ENCODE measurements around the gene HOXB8. TPM values are rescaled to one million over a fixed set of nuclear protein-coding genes. Genes with fewer than 3 reads are reported as not detected.

The HOXB8 gene
- total and polyA plus RNA-seq, 2 experiments from 2014 or later, result 0.31 to 0.57 TPM

DNA sequence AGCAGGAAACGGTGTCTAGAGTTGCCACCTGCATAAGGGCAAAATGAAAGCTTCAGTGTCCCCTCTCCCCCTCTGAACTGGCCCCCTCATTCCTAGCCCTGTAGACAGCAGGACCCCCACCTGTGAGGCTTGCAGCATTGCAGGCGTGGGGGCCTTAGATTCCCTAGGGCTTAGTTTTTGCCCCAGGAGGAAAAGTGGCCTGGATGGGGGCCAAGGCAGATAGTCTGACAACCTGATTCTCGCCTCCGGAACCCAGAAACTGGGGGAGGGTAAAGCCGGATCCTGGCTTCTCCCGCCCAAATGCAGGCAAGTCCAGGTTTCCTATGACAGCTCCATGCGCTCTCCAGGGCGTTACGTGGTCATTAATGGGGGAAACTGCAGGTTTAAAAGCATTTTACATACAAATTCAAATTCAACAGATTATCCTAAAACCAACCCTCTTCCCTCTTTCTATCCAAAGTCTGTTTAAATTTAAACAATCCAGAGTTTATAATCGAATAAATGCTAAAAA is 9.6 kb downstream of the HOXB8 start:
- H3K4me3 ChIP-seq, result no peak overlapping the region
- no peaks in the 10 kb centered on the region for H3K9me2 ChIP-seq (replicated peaks; ENCODE audit: insufficient read depth)
- no peak for DNase-seq (ENCODE audit: low spot score)
- H3K27me3 ChIP-seq, result peaks cover 96% of the 10 kb centered on the region
- peak overlapping the region; percentile 56 for H3K27ac ChIP-seq
- H3K4me1 ChIP-seq (ENCODE audit: insufficient read depth), result peaks cover 6% of the 10 kb centered on the region
- H2AFZ ChIP-seq, result no peak overlapping the region
- H3K4me2 ChIP-seq, result peak overlapping the region; percentile 71
- TF ChIP-seq EZH2 (IDR thresholded peaks at IDR 0.05; ENCODE audit: borderline replicate concordance) (no peak), EZH2phosphoT487 (IDR thresholded peaks at IDR 0.05; ENCODE audit: low read depth, severe bottlenecking, unreplicated experiment) (no peak)
- TF ChIP-seq, protein P1, sequence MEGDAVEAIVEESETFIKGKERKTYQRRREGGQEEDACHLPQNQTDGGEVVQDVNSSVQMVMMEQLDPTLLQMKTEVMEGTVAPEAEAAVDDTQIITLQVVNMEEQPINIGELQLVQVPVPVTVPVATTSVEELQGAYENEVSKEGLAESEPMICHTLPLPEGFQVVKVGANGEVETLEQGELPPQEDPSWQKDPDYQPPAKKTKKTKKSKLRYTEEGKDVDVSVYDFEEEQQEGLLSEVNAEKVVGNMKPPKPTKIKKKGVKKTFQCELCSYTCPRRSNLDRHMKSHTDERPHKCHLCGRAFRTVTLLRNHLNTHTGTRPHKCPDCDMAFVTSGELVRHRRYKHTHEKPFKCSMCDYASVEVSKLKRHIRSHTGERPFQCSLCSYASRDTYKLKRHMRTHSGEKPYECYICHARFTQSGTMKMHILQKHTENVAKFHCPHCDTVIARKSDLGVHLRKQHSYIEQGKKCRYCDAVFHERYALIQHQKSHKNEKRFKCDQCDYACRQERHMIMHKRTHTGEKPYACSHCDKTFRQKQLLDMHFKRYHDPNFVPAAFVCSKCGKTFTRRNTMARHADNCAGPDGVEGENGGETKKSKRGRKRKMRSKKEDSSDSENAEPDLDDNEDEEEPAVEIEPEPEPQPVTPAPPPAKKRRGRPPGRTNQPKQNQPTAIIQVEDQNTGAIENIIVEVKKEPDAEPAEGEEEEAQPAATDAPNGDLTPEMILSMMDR (IDR thresholded peaks at IDR 0.05; ENCODE audit: poor library complexity), result no peak
- WGBS (ENCODE audit: low lambda C conversion rate, missing lambda C conversion rate), result 39% methylated on average over 10 of the region's 10 CpGs
- H3K79me2 ChIP-seq, result no peaks in the 10 kb centered on the region
- H4K20me1 ChIP-seq (ENCODE audit: insufficient read depth, poor library complexity, severe bottlenecking), result no peaks in the 10 kb centered on the region
- no peaks in the 10 kb centered on the region for H3K36me3 ChIP-seq (replicated peaks; ENCODE audit: insufficient read depth, low read depth)
- H3K9me3 ChIP-seq (ENCODE audit: low read depth), result no peaks in the 10 kb centered on the region

DNA sequence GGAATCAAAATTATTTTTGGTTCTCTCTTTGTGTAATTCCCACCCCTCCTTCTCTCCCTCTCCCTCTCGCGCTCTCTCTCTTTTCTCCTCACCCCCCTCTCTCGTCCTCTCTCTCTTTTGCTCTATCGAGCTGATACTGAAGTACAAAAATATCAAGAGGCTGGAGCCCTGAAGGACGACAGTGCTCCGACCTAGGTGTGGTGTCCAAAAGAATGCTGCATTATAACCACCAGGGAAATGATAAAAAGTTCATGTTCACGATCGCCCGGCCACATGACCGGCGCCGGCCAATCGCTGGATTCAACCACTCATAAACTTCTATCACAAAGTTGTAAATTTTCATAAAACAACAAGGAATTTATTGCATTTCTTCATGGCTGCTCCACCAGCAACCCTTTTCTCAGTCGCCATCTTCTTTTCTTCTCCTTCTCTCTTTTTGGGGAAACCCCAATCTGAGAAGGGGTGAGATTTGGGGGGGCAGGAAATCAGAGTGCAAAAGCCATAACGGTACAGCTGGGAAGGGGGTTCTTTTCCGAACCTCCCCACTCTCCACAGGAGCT is 10.2 kb downstream of the HOXB8 start, which contains the start of gene HOXB6:
Gene HOXB6 (minus strand): TSS at position 217 of the 560 bp plus-strand sequence. CDS start 6,836 bp downstream, outside the sequence.
- Histone ChIP-seq H4K20me1 (ENCODE audit: insufficient read depth, poor library complexity, severe bottlenecking) (no peaks in the 10 kb centered on the region), H3K9me3 (ENCODE audit: low read depth) (no peaks in the 10 kb centered on the region), H3K36me3 (replicated peaks; ENCODE audit: insufficient read depth, low read depth) (no peaks in the 10 kb centered on the region), H3K27ac (peak within 1 kb of the TSS; percentile 81), H3K4me3 (peak within 1 kb of the TSS; percentile 15), H3K79me2 (no peaks in the 10 kb centered on the region), H3K9me2 (replicated peaks; ENCODE audit: insufficient read depth) (no peaks in the 10 kb centered on the region), H3K4me1 (ENCODE audit: insufficient read depth) (peaks cover 6% of the 10 kb centered on the region), H2AFZ (no peak within 1 kb of the TSS), H3K27me3 (peaks cover 96% of the 10 kb centered on the region), H3K4me2 (peak within 1 kb of the TSS; percentile 71)
- whole genome bisulfite sequencing (ENCODE audit: low lambda C conversion rate, missing lambda C conversion rate), result 33% methylated on average over 16 of the region's 16 CpGs
- DNase-seq (ENCODE audit: low spot score), result peak; percentile 38
- TF ChIP-seq EZH2 (IDR thresholded peaks at IDR 0.05; ENCODE audit: borderline replicate concordance), result no peak
- TF ChIP-seq EZH2phosphoT487 (IDR thresholded peaks at IDR 0.05; ENCODE audit: low read depth, severe bottlenecking, unreplicated experiment), result no peak
- TF ChIP-seq, protein P1 (IDR thresholded peaks at IDR 0.05; ENCODE audit: poor library complexity), result no peak

- peak overlapping the region; percentile 81 for H3K27ac ChIP-seq
- peak; percentile 40 for DNase-seq (ENCODE audit: low spot score)
- H3K36me3 ChIP-seq (replicated peaks; ENCODE audit: insufficient read depth, low read depth), result no peaks in the 10 kb centered on the region
- peaks cover 6% of the 10 kb centered on the region for H3K4me1 ChIP-seq (ENCODE audit: insufficient read depth)
- no peak overlapping the region for H2AFZ ChIP-seq
- no peaks in the 10 kb centered on the region for H3K9me2 ChIP-seq (replicated peaks; ENCODE audit: insufficient read depth)
- no peaks in the 10 kb centered on the region for H4K20me1 ChIP-seq (ENCODE audit: insufficient read depth, poor library complexity, severe bottlenecking)
- peaks cover 96% of the 10 kb centered on the region for H3K27me3 ChIP-seq
- WGBS (ENCODE audit: low lambda C conversion rate, missing lambda C conversion rate), result 9% methylated on average over 21 of the region's 21 CpGs
- H3K79me2 ChIP-seq, result no peaks in the 10 kb centered on the region
- H3K4me3 ChIP-seq, result peak overlapping the region; percentile 15
- no peaks in the 10 kb centered on the region for H3K9me3 ChIP-seq (ENCODE audit: low read depth)
- peak overlapping the region; percentile 71 for H3K4me2 ChIP-seq
- TF ChIP-seq EZH2phosphoT487 (IDR thresholded peaks at IDR 0.05; ENCODE audit: low read depth, severe bottlenecking, unreplicated experiment), result peak; percentile 59
- TF ChIP-seq EZH2 (IDR thresholded peaks at IDR 0.05; ENCODE audit: borderline replicate concordance), result peak; percentile 26
- TF ChIP-seq, protein P1 (IDR thresholded peaks at IDR 0.05; ENCODE audit: poor library complexity), result no peak
These were observed 10.9 kb downstream of the HOXB8 start for GRCh38 chr17:48603959-48604769.

Measured in hepatocyte (in vitro differentiated cells).